Adrenal gland (tissue), 12 donors: ENCODE data around the gene SPG11. TPM values are rescaled to one million over a fixed set of nuclear protein-coding genes. Genes with fewer than 3 reads are reported as not detected.
A peak's percentile ranks its signal among the peaks of the same experiment; 100 is the strongest.
"Not testable (repeated sequence)": the region's sequence is repeated elsewhere in the genome, so short reads cannot be mapped to it uniquely, and the experiment has no call there.

Experiments used
- DNase-seq, 7 donors: peaks; one replicate each; pipeline ENCODE4 v3.0.0-alpha.2; 2019 to 2020
- H3K27ac ChIP-seq, 5 donors: fragments of 200-600 bp; sonication (generic) in 4 of 5; 1 replicate in 3 of 5; 2 replicates in 2 of 5; pipeline versions ENCODE4 v1.5.1 to v1.8.0; 2016 to 2020; ENCODE audit warnings: mild to moderate bottlenecking in 1 of 5
- H3K27me3 ChIP-seq: fragments of 200-600 bp; 2 replicates; pipeline ENCODE4 v1.8.0; 2021
- H3K36me3 ChIP-seq, 2 donors: fragments of 200-600 bp; replicated peaks in 1 of 2; 1 replicate in 1 of 2; 2 replicates in 1 of 2; pipeline versions ENCODE4 v1.5.1 to v1.8.0; 2018 to 2022
- H3K4me1 ChIP-seq, 2 donors: fragments of 200-600 bp; replicated peaks in 1 of 2; 1 replicate in 1 of 2; 2 replicates in 1 of 2; pipeline versions ENCODE4 v1.5.1 to v1.8.0; 2018 to 2021
- H3K4me3 ChIP-seq, 4 donors: fragments of 200-600 bp; sonication (generic) in 3 of 4; one replicate each; pipeline ENCODE4 v1.5.1; 2016 to 2018
- H3K9me3 ChIP-seq, 3 donors: fragments of 200-600 bp; sonication (generic) in 1 of 3; replicated peaks in 1 of 3; 1 replicate in 2 of 3; 2 replicates in 1 of 3; pipeline versions ENCODE4 v1.5.1 to v1.8.0; 2016 to 2021
- POLR2A ChIP-seq, 2 donors: fragments of 450-650 bp; IDR thresholded peaks; one replicate each; pipeline ENCODE4 v1.6.1; 2017; ENCODE audit warnings: antibody characterized with exemption in 2 of 2, mild to moderate bottlenecking in 2 of 2, moderate library complexity in 1 of 2
- WGBS, 4 donors: extraction: QIAGEN DNeasy Blood & Tissue Kit in 2 of 4; methylation state at CpG; one replicate each; pipeline versions ENCODE4 v1.1.5 to v1.1.7; 2013 to 2017; 5-methylcytosine and 5-hydroxymethylcytosine counted together
- intact Hi-C, 2 donors: fragments of 100-400 bp; cut with DNase I; formaldehyde crosslinking; loops; one replicate each; pipeline versions ENCODE4 v1.14.1 to v1.15.0; 2022 to 2023
- polyA plus RNA-seq, 3 donors: library from polyadenylated mRNA; stranded (reverse); fragments of 200-250 nt in 2 of 3; fragments of 350-450 nt in 1 of 3; fragmentation: Illumina TruSeq in 1 of 3; extraction: RNeasy Lipid Tissue Mini Kit (QIAGEN cat#74804) in 1 of 3; gene quantifications; one replicate each; pipeline ENCODE4 v1.2.3, GENCODE V29; 2013 to 2014
- total RNA-seq, 9 donors: library from RNA; depleted of rRNA in 4 of 9; stranded (reverse); fragments of >200 nt in 4 of 9; fragments of 120-200 nt in 1 of 9; fragmentation: NEBNext Ultra II Directional in 1 of 9; extraction: Animal tissue kit (Norgen Biotek cat#: 25700) in 1 of 9; gene quantifications; one replicate each; pipeline versions ENCODE4 v1.1.0 to v1.2.4, GENCODE V29; 2013 to 2023
- TF ChIP-seq, protein P1 (sequence below), 6 experiments: fragments of 450-650 bp in 4 of 6; fragments of 200-600 bp in 2 of 6; sonication (generic) in 1 of 6; IDR thresholded peaks; 1 replicate in 5 of 6; 2 replicates in 1 of 6; pipeline versions ENCODE4 v1.5.1 to v1.8.0; 2016 to 2021; ENCODE audit warnings: antibody characterized with exemption in 6 of 6, mild to moderate bottlenecking in 2 of 6, moderate library complexity in 1 of 6
- donor health status: healthy with polysubstance abuse.
- donor health status: Bipolar disorder and iron deficiency.
- donor health status: DM: yes; HTN: yes; CAD: no.
- donor health status: DM: no; HTN: no; CAD: no.
- donor health status: DM: no; HTN: no; CAD: no.
- donor health status: DM: yes; HTN: yes; CAD: no.

Gene SPG11
- total and polyA plus RNA-seq, 12 donors: 43.0 to 122 (median 74.0) TPM

- Histone ChIP-seq H3K9me3 (no peaks in the 10 kb centered on the region), H3K4me3 (no peak overlapping the region), H3K27ac (no peak overlapping the region), H3K27me3 (no peaks in the 10 kb centered on the region), H3K36me3 (peaks cover 0 to 83% of the 10 kb centered on the region in 2 donors), H3K4me1 (peaks cover 0 to 15% of the 10 kb centered on the region in 2 donors)
- TF ChIP-seq, protein P1, sequence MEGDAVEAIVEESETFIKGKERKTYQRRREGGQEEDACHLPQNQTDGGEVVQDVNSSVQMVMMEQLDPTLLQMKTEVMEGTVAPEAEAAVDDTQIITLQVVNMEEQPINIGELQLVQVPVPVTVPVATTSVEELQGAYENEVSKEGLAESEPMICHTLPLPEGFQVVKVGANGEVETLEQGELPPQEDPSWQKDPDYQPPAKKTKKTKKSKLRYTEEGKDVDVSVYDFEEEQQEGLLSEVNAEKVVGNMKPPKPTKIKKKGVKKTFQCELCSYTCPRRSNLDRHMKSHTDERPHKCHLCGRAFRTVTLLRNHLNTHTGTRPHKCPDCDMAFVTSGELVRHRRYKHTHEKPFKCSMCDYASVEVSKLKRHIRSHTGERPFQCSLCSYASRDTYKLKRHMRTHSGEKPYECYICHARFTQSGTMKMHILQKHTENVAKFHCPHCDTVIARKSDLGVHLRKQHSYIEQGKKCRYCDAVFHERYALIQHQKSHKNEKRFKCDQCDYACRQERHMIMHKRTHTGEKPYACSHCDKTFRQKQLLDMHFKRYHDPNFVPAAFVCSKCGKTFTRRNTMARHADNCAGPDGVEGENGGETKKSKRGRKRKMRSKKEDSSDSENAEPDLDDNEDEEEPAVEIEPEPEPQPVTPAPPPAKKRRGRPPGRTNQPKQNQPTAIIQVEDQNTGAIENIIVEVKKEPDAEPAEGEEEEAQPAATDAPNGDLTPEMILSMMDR (IDR thresholded peaks at IDR 0.05): no peak
- no peak for TF ChIP-seq POLR2A (IDR thresholded peaks at IDR 0.05)
- no peak for DNase-seq
- intact Hi-C loops: no loop called here
- WGBS, 4 donors: 68 to 77% (median 70%) methylated on average over 4 of the region's 4 CpGs
These were observed 108.3 kb downstream of the SPG11 start for GRCh38 chr15:44554934-44555723.

DNA sequence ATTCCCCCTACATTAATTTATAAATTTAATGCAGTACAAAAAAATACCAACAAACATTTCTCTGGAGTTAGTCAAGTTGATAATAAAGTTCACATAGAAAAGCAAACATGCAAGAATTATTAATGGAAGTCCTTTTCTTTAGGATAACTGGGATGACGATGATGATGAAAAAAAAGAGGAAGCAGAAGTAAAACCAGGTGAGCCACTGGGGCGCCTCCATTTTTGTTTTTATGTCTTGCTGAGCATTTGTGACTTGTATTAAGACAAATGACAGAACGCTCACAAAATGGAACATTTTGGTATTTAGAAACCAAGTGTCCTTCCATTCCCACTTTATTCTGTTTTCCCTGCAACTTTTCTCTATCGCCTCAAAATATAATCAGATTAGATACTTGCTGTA lies 112.7 kb downstream of the SPG11 start:
- no peaks in the 10 kb centered on the region for H3K9me3 ChIP-seq
- 87 to 91% (median 90%) methylated on average over 4 of the region's 4 CpGs for WGBS, 4 donors
- intact Hi-C loops: no loop called here
- no peak for DNase-seq
- H3K4me1 ChIP-seq: peaks cover 8 to 29% of the 10 kb centered on the region in 2 donors
- no peak overlapping the region for H3K4me3 ChIP-seq
- no peaks in the 10 kb centered on the region for H3K27me3 ChIP-seq
- no peak overlapping the region for H3K27ac ChIP-seq
- TF ChIP-seq POLR2A (IDR thresholded peaks at IDR 0.05): no peak
- TF ChIP-seq, protein P1 (IDR thresholded peaks at IDR 0.05): no peak
- peaks cover 0 to 43% of the 10 kb centered on the region in 2 donors for H3K36me3 ChIP-seq

DNA sequence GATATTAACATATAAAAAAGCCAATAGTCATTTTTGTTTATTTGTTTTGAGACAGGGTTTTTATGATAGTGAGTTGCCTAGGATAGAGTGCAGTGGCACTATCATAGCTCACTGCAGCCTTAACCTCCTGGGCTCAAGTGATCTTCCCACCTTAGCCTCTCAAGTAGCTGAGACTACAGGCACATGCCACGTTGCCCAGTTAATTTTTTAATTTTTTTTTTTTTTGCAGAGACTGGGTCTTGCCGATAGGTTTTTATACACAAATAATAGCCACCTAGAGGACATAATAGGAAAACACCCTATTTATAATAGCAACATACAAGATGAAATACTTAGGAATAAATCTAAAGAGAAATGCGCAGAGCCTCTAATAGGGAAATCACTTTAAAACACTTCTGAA lies 113.2 kb downstream of the SPG11 start:
- WGBS, 4 donors: 30 to 36% (median 32%) methylated on average over 3 of the region's 3 CpGs
- Histone ChIP-seq H3K36me3 (peaks cover 0 to 39% of the 10 kb centered on the region in 2 donors), H3K9me3 (no peaks in the 10 kb centered on the region), H3K4me3 (no peak overlapping the region), H3K27ac (no peak overlapping the region), H3K27me3 (no peaks in the 10 kb centered on the region), H3K4me1 (peaks cover 8 to 29% of the 10 kb centered on the region in 2 donors)
- no peak for TF ChIP-seq POLR2A (IDR thresholded peaks at IDR 0.05)
- TF ChIP-seq, protein P1 (IDR thresholded peaks at IDR 0.05): peak; percentile 26 to 55 (median 46)
- peak in 1 of 7 donors; percentile 0 for DNase-seq
- intact Hi-C loops: no loop called here

DNA sequence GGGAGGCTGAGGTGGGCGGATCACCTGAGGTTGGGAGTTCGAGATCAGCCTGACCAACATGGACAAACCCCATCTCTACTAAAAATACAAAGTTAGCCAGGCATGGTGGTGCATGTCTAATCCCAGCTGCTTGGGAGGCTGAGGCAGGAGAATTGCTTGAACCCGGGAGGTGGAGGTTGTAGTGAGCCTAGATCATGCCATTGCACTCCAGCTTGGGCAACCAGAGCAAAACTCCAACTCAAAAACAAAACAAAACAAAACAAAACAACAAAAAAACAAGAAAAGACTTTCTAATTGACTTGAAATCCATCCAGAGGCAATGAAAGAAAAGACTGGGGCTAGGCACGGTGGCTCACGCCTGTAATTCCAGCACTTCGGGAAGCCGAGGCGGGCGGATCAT lies 114.3 kb downstream of the SPG11 start:
- Histone ChIP-seq H3K36me3 (peaks cover 0 to 30% of the 10 kb centered on the region in 2 donors), H3K4me1 (peaks cover 8 to 32% of the 10 kb centered on the region in 2 donors)
- 96 to 99% (median 98%) methylated on average over 9 of the region's 9 CpGs for WGBS, 4 donors
- H3K27ac ChIP-seq, H3K27me3 ChIP-seq, intact Hi-C loops, H3K4me3 ChIP-seq, DNase-seq, H3K9me3 ChIP-seq: not testable (repeated sequence)
